Endothelial cell (in vitro differentiated cells): Measurements from ENCODE around the gene PGM5. TPM values are rescaled to one million over a fixed set of nuclear protein-coding genes. Genes with fewer than 3 reads are reported as not detected.
"Not testable (repeated sequence)": the region's sequence is repeated elsewhere in the genome, so short reads cannot be mapped to it uniquely, and the experiment has no call there.

Experiments used
- DNase-seq: peaks from one replicate; pipeline ENCODE4 v3.0.0; 2021; ENCODE audit warnings: low spot score
- H3K27ac Mint-ChIP-seq: one replicate; pipeline ENCODE4 v1.8.0; 2021; ENCODE audit warnings: mixed read lengths, inconsistent platforms; ENCODE audit not compliant: unreplicated experiment
- H3K27me3 Mint-ChIP-seq: one replicate; pipeline ENCODE4 v1.8.0; 2021; ENCODE audit warnings: mild to moderate bottlenecking, moderate library complexity, mixed read lengths, inconsistent platforms; ENCODE audit not compliant: unreplicated experiment
- H3K36me3 Mint-ChIP-seq: one replicate; pipeline ENCODE4 v1.8.0; 2021; ENCODE audit warnings: mild to moderate bottlenecking, low read depth, mixed read lengths, inconsistent platforms; ENCODE audit not compliant: unreplicated experiment
- H3K4me1 Mint-ChIP-seq: one replicate; pipeline ENCODE4 v1.8.0; 2021; ENCODE audit warnings: mild to moderate bottlenecking, mixed read lengths, inconsistent platforms; ENCODE audit not compliant: unreplicated experiment
- H3K4me3 Mint-ChIP-seq: one replicate; pipeline ENCODE4 v1.8.0; 2021; ENCODE audit warnings: mild to moderate bottlenecking, mixed read lengths, inconsistent platforms; ENCODE audit not compliant: unreplicated experiment
- H3K9me3 Mint-ChIP-seq: one replicate; pipeline ENCODE4 v1.8.0; 2021; ENCODE audit warnings: mixed read lengths, inconsistent platforms; ENCODE audit not compliant: unreplicated experiment
- total RNA-seq: library from RNA; stranded (reverse); fragmentation: NEBNext Ultra II Directional; extraction: Animal tissue kit (Norgen Biotek cat#: 25700); gene quantifications from one replicate; pipeline ENCODE4 v1.2.1, GENCODE V29; 2021; ENCODE audit not compliant: unreplicated experiment

PGM5 gene
- total RNA-seq, 1 donor from 2014 or later, result 1.2 TPM

GRCh38 chr9:68389558-68389957 is 33.1 kb downstream of the PGM5 start:
- not testable (repeated sequence) for H3K27me3 Mint-ChIP-seq, H3K4me1 Mint-ChIP-seq, H3K9me3 Mint-ChIP-seq, H3K27ac Mint-ChIP-seq, DNase-seq, H3K36me3 Mint-ChIP-seq, H3K4me3 Mint-ChIP-seq

GRCh38 chr9:68390737-68391136 is 34.3 kb downstream of the PGM5 start:
- H3K27me3 Mint-ChIP-seq, H3K4me1 Mint-ChIP-seq, DNase-seq, H3K9me3 Mint-ChIP-seq, H3K36me3 Mint-ChIP-seq, H3K27ac Mint-ChIP-seq, H3K4me3 Mint-ChIP-seq: not testable (repeated sequence)

GRCh38 chr9:68396411-68397094 is 40.1 kb downstream of the PGM5 start:
- H3K4me3 Mint-ChIP-seq, H3K9me3 Mint-ChIP-seq, DNase-seq, H3K27ac Mint-ChIP-seq, H3K36me3 Mint-ChIP-seq, H3K27me3 Mint-ChIP-seq: not testable (repeated sequence)
- peaks cover 15% of the 10 kb centered on the region for H3K4me1 Mint-ChIP-seq

GRCh38 chr9:68397095-68397423 is 40.6 kb downstream of the PGM5 start:
- H3K27ac Mint-ChIP-seq, DNase-seq, H3K36me3 Mint-ChIP-seq, H3K27me3 Mint-ChIP-seq, H3K9me3 Mint-ChIP-seq, H3K4me3 Mint-ChIP-seq: not testable (repeated sequence)
- H3K4me1 Mint-ChIP-seq, result peaks cover 15% of the 10 kb centered on the region

GRCh38 chr9:68397796-68398195 is 41.4 kb downstream of the PGM5 start:
- H3K27ac Mint-ChIP-seq, H3K9me3 Mint-ChIP-seq, H3K36me3 Mint-ChIP-seq, H3K27me3 Mint-ChIP-seq, H3K4me3 Mint-ChIP-seq, DNase-seq: not testable (repeated sequence)
- peaks cover 15% of the 10 kb centered on the region for H3K4me1 Mint-ChIP-seq

- H3K27me3 Mint-ChIP-seq, DNase-seq, H3K36me3 Mint-ChIP-seq, H3K9me3 Mint-ChIP-seq, H3K4me3 Mint-ChIP-seq, H3K27ac Mint-ChIP-seq: not testable (repeated sequence)
- H3K4me1 Mint-ChIP-seq, result peaks cover 15% of the 10 kb centered on the region
Measured at GRCh38 chr9:68398324-68398723, 41.9 kb downstream of the PGM5 start.

GRCh38 chr9:68404421-68405185 is 48.2 kb downstream of the PGM5 start:
- H3K27ac Mint-ChIP-seq, H3K4me3 Mint-ChIP-seq, H3K27me3 Mint-ChIP-seq, DNase-seq, H3K9me3 Mint-ChIP-seq, H3K36me3 Mint-ChIP-seq: not testable (repeated sequence)
- peaks cover 11% of the 10 kb centered on the region for H3K4me1 Mint-ChIP-seq

GRCh38 chr9:68411865-68412264 is 55.5 kb downstream of the PGM5 start:
- H3K9me3 Mint-ChIP-seq, DNase-seq, H3K27ac Mint-ChIP-seq, H3K4me3 Mint-ChIP-seq, H3K4me1 Mint-ChIP-seq, H3K36me3 Mint-ChIP-seq, H3K27me3 Mint-ChIP-seq: not testable (repeated sequence)

GRCh38 chr9:68412754-68413153 is 56.3 kb downstream of the PGM5 start:
- not testable (repeated sequence) for H3K36me3 Mint-ChIP-seq, H3K4me1 Mint-ChIP-seq, H3K27ac Mint-ChIP-seq, H3K9me3 Mint-ChIP-seq, H3K4me3 Mint-ChIP-seq, DNase-seq, H3K27me3 Mint-ChIP-seq

- H3K9me3 Mint-ChIP-seq, H3K4me1 Mint-ChIP-seq, H3K27me3 Mint-ChIP-seq, H3K4me3 Mint-ChIP-seq, H3K27ac Mint-ChIP-seq, H3K36me3 Mint-ChIP-seq, DNase-seq: not testable (repeated sequence)
Measured at GRCh38 chr9:68415065-68415464, 58.7 kb downstream of the PGM5 start.
